Posterior cingulate gyrus (tissue), 11 donors: Measurements from ENCODE around the gene CTCF.
A peak's percentile ranks its signal among the peaks of the same experiment; 100 is the strongest.

Experiments
- DNase-seq, 10 donors: peaks; one replicate each; pipeline versions ENCODE4 v3.0.0 to v3.0.0-alpha.2; 2020 to 2021; ENCODE audit warnings: mixed read lengths in 3 of 10
- intact Hi-C: fragments of 100-400 bp; cut with DNase I; formaldehyde crosslinking; loops from one replicate; pipeline ENCODE4 v1.15.1; 2023

CTCF gene

DNA sequence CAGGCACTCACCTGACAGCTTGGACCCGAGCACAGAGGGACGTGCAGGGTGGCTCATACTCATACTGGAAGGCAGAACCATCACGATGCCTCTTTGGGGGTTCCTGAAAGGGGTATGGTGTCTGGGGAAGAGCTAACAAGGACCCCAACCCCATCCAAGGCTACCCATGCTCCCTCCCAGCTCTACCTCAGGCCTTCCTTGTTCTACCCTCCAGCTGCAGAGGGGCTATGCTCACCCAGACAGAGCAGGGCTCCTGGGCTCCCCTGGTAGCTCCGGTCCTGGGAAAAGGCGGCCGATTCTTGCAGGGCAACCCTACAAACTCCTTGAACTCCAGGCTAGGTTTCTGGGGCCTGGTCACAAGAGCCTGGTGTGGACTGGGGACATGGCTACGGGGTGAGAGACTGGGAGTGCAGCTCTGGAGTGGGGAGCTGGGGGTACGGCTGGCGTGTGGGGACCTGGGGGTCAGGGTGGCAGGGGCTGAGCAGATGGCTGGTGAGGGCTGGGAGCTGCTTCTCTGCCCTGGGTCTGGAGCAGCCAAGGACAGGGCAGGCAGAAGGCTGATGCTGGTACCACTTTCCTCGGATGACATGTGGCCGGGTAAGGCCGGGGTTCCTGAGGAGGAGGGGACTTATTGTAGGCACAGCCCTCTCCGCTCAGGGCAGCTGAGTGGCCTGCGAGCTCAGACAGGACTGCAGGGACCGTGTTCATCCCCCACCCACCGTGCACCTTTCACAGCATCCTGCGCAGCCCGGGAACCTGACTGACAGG lies 95.6 kb downstream of the CTCF start:
- intact Hi-C loops = no loop called here
- DNase-seq = peak in 1 of 10 donors; percentile 61

DNA sequence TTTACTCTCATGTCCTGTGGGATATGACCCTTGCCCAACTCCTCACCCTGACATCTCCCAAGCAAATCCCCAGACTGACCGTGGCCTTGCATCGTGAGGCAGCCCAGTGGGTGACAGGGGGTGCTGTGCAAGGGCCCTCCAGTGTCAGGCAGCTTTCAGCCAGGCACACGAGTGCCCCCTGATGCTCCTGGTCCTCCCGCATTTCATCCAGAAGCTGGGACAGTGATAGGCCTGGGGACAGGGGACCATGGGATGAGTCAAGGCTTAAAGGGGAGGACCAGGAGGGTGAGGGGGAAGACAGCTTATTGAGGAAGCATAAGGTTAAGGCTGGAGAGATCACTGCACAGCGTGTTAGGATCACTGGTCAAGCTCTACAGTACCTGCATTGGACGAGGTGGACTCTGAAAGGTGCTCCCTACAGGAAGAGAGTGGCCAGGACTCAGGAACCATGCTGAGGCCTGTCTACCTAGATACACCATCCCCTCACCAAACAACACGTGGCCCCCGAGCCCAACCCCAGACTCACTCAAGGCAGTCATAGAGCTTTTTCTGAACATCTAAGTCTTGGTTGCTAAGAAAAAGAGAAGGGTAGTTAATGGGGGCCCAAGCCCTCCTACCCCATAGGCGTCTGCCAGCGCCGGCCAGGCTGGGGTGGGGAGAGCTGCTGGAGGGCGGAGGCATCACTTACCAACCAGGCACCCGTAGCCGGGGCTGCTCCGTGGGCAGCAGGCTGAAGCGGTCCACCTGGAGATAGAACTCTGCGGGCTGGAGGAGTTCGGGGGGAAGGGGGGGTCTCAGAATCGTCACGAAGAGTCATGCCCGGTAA lies 96.7 kb downstream of the CTCF start:
- intact Hi-C loops = no loop called here
- DNase-seq = peak in 1 of 10 donors; percentile 78

DNA sequence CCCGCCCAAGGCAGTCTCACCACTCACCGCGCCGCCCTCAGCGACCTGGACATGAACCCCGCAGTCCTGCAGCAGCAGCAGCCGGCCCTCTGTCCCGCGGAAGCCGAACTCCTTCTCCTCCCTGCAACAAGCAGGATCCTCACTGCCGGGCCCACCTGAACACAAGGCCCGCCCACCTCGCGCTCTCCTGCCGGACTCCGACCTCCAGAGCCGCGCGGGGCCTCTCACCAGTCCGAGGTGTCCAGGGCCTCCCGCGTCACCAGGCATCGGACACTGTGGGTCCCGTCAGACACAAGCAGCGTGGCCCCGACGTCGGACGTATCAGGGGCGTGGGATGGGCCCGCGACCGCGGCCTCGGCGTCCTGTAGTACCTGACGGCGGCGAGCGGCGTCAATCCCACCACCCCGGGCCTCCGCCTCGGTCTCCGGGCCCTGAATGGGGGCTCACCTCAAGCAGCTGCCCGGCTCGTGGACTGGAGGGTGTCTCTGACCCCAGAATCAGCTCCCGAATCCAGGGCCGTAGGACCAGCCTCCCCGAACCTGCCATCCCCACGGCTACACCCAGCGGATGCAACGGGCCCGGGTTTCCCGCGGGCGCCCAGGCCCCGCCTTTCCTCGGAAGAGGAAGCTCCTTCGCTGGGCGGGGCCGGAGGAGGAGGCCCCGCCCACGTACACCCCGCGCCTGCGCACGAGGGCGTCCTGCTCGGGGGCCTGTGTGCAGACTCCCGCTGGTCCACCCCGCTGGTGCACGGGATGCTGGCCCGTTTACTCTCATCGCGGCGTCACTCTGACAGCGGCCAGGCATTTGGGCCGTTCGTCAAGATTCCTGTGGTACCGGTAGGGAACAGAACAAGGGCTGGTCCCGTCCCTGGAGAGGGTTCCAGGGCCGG lies 97.6 kb downstream of the CTCF start, which contains the start of gene ACD:
ACD (minus strand) TSS at position 586 of the 889 bp plus-strand sequence; CDS start at position 546, 40 bp downstream.
- intact Hi-C loops = loop anchor here (1.0 to 10.0 kb wide), 2 partner anchors 98 to 185 kb away; partner anchors contain the start of genes CENPT, CTCF, NUTF2 and THAP11
- DNase-seq = peak; percentile 85 to 99 (median 92)

DNA sequence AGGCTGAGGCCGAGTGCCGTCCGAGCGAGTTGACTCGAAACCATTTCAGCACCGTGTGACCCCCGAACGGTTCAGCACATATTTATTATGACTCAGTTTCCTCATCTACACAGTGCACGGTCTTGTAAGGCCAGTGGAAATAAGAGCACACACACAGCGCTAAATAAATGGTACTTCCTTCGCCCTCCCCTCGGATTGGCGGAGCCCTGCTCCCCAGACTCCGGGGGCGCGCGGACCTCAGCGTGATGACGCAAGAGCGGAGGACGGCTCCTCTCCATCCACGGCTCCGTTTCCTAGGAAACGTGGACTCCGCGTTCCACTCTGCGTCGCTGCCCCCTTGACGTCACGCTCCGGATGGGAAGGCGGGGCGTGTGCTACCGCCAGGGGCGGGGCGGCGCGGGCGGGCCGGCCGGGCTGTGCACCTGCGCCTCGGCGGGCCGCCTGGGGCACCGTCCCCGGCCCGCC lies 98.3 kb downstream of the CTCF start, which contains the start of gene PARD6A:
PARD6A (plus strand) TSS at position 397 of the 465 bp plus-strand sequence. CDS start 79 bp downstream, outside the sequence.
- intact Hi-C loops = loop anchor here (1.0 to 10.0 kb wide), 2 partner anchors 98 to 184 kb away; partner anchors contain the start of genes CENPT, CTCF, NUTF2 and THAP11
- peak; percentile 86 to 100 (median 97) for DNase-seq

DNA sequence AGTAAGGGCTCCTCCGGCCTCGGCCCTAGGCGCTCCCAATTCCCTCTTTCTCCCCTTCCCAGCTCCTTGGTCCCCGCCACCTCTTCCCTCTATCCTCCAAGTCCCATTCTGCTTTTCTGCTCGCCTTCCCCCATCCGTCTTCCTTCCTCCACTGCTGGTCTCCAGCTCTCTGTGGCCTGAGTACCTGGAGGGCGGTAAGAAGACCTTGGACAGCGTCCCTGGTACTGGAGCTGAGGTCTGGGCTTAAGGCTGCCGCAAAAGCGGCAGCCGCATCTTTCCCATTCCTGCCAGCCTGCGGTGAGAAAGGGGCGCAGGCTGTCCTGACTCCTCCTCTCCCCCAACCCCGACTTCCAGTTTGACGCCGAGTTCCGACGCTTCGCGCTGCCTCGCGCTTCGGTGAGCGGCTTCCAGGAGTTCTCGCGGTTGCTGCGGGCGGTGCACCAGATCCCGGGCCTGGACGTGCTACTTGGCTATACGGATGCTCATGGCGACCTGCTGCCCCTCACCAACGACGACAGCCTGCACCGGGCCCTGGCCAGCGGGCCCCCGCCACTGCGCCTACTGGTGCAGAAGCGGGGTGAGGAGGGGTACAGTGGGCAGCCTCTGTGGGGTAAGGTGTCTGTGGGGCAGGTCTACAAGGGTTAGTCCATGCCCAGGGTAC lies 98.9 kb downstream of the CTCF start:
- peak in 1 of 10 donors; percentile 85 for DNase-seq
- intact Hi-C loops = loop anchor here (10.0 kb wide), 1 partner anchor 184 kb away; the partner anchor contains the start of genes CENPT, NUTF2 and THAP11

DNA sequence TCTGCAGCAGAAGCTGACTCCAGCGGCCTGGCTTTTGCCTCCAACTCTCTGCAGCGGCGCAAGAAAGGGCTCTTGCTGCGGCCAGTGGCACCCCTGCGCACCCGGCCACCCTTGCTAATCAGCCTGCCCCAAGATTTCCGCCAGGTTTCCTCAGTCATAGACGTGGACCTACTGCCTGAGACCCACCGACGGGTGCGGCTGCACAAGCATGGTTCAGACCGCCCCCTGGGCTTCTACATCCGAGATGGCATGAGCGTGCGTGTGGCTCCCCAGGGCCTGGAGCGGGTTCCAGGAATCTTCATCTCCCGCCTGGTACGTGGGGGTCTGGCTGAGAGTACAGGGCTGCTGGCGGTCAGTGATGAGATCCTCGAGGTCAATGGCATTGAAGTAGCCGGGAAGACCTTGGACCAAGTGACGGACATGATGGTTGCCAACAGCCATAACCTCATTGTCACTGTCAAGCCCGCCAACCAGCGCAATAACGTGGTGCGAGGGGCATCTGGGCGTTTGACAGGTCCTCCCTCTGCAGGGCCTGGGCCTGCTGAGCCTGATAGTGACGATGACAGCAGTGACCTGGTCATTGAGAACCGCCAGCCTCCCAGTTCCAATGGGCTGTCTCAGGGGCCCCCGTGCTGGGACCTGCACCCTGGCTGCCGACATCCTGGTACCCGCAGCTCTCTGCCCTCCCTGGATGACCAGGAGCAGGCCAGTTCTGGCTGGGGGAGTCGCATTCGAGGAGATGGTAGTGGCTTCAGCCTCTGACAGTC lies 99.7 kb downstream of the CTCF start:
- peak in 1 of 10 donors; percentile 75 for DNase-seq
- intact Hi-C loops = loop anchor here (10.0 kb wide), 1 partner anchor 183 kb away; the partner anchor contains the start of genes CENPT, NUTF2 and THAP11

DNA sequence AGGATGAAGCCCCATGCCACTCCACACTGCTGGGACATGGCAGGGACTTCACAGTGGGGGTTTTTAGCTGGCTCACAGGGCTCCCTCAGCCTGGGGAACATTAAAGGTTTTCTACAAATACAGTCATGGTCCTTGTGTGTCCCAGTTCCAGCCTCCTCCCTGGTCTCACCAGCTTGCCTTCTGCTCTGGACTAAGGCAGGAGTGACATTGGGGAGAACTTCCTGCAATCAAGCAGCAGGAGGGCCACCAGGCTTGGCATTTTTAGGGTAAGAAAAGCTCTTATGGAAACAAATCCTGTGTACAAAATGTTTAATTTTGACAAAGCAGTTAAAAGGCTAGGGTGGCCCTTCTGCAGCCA lies 100.3 kb downstream of the CTCF start:
- intact Hi-C loops = loop anchor here (10.0 kb wide), 1 partner anchor 182 kb away; the partner anchor contains the start of genes CENPT, NUTF2 and THAP11
- no peak for DNase-seq

DNA sequence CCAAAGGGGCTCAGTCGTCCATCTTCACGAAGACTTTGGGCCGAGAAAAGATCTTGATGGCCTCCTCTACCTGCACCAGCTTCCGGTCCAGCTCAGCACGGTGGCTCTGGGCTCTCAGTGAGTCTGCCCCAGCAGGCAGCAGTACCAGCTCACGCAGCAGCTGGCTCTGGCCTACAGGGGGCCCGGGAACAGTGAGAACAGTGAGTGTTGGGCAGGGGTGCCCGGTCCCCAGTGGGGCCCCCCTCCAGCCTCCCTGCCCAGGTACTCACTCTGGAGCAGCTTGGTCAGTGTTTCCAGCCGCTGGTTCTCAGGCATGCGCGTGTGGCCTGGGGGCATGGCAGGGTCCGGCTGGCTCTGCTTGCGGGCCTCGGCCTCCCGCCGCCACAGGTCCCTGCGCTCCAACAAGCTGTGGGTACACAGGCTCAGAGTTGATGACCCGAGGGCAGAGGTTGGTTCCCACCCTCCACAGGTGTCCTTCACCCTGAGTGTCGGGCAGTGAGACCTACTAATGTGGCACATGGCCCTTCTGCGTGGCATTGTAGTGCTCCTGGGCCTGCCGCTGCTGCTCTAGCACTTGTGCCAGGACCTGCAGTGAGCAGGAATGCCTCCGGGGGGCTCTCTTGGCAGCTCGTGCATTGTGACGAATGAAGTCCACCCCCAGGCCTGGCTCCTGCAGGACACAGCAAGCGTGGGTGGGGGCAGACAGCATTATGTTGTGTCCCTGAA lies 101.0 kb downstream of the CTCF start:
- peak in 3 of 10 donors; percentile 56 to 92 (median 85) for DNase-seq
- intact Hi-C loops = loop anchor here (10.0 kb wide), 1 partner anchor 181 kb away; the partner anchor contains the start of genes CENPT, NUTF2 and THAP11

DNA sequence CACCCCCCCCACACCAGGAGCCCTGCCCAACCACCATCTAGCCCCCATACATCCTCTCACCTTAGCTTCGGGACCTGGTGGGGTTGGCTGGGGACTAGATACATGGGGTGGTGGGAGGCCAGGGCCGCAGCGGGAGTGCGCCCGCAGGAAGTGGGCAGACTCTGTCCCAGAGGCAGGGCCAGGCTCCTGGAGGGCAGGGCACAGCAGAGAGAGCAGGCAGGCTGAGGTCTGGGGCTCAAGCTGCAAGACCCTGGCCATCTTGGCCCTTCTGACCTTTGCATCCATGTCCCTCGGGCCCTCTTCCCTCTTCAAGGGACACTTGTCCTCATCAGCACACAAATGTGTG lies 101.5 kb downstream of the CTCF start:
- no peak for DNase-seq
- intact Hi-C loops = loop anchor here (10.0 kb wide), 1 partner anchor 181 kb away; the partner anchor contains the start of genes CENPT, NUTF2 and THAP11

DNA sequence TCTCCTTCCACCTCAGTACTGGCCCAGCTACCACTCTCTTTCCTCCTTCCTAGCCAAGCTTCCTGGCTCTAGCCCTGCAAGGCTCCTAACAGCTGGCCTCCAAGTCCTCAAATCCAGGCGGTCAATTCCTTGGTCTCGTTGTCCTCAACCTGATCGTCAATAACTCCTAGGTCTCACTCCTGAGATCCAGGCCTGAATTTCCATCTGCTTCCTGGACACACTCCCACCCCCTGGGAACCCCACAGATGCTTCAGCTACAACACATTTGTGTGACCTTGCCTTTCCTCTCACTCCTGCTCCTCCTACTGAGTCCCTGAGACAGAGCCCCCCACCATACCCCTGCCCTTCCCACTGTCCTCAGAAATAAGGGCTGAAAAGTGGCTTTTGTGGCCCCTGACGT lies 101.9 kb downstream of the CTCF start:
- no peak for DNase-seq
- intact Hi-C loops = loop anchor here (10.0 kb wide), 1 partner anchor 181 kb away; the partner anchor contains the start of genes CENPT, NUTF2 and THAP11

DNA sequence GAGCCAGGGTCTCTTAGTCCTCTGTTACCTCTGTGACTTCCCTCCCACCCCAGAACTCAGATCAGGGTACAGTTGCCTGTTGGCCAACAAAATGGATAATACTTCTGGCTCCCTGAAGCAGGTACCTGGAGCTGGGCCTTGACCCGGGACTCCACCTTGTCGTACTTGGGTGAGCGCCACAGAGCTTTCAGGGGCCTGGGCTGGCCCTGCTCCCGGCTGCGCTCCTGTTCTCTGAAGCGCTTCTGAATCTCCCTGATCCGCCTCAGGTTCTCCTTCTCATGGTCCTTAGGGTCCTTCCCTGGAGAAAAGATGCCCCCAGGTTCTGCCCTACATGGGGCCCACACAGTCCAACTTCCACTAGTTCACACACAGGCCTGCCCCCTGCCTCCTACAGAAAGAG lies 102.5 kb downstream of the CTCF start:
- intact Hi-C loops = loop anchor here (5.0 to 10.0 kb wide), 2 partner anchors 57 to 180 kb away; partner anchors contain the start of genes CENPT, NUTF2 and THAP11
- DNase-seq = no peak

DNA sequence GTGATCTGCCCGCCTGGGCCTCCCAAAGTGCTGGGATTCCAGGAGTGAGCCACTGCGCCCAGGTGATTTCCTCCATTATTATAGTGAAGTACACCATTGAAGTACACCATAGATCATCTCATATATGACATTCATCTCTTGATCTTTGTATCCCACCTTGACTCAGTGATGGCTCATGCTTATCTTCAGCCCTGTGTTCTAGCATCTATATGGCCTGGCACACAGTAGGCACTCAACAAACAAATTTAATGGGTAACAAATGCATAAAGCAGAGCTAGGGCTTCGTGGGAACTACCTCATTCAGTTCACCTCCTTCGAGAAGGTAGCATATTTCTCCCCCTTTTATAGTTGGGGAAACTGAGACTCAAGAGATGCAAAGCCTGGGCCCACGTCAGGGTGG lies 103.3 kb downstream of the CTCF start:
- intact Hi-C loops = loop anchor here (5.0 to 10.0 kb wide), 2 partner anchors 57 to 179 kb away; partner anchors contain the start of genes CENPT, NUTF2 and THAP11

DNA sequence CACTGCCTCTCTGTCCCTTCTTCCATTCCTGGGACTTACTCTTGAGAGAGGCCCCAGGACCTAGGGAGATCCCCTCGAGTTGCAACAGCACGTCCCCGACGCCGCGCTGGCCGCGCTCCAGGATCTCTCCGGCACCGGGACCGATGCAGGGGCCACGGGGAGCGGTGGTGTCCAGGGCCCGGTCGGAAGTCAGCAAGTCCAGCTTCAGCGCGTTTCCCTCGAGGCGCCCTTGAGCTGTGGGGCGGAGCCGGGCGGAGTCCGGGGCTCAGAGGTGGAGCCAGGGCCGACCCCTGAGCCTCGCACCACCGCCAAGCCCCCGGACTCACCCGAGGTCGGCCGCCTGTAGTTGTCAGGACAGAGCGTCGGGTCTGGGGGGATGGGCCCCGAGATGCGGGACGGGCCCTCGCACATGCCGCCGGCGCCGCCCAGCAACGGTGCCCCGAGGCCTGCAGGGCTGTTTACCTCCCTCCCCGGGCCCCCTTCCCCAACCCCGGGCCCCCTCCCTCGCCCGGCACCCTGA lies 103.8 kb downstream of the CTCF start:
- intact Hi-C loops = loop anchor here (5.0 to 10.0 kb wide), 2 partner anchors 56 to 179 kb away; partner anchors contain the start of genes CENPT, NUTF2 and THAP11
- no peak for DNase-seq

More for the DNA sequence above, 103.3 kb downstream of the CTCF start:
- DNase-seq = no peak

DNA sequence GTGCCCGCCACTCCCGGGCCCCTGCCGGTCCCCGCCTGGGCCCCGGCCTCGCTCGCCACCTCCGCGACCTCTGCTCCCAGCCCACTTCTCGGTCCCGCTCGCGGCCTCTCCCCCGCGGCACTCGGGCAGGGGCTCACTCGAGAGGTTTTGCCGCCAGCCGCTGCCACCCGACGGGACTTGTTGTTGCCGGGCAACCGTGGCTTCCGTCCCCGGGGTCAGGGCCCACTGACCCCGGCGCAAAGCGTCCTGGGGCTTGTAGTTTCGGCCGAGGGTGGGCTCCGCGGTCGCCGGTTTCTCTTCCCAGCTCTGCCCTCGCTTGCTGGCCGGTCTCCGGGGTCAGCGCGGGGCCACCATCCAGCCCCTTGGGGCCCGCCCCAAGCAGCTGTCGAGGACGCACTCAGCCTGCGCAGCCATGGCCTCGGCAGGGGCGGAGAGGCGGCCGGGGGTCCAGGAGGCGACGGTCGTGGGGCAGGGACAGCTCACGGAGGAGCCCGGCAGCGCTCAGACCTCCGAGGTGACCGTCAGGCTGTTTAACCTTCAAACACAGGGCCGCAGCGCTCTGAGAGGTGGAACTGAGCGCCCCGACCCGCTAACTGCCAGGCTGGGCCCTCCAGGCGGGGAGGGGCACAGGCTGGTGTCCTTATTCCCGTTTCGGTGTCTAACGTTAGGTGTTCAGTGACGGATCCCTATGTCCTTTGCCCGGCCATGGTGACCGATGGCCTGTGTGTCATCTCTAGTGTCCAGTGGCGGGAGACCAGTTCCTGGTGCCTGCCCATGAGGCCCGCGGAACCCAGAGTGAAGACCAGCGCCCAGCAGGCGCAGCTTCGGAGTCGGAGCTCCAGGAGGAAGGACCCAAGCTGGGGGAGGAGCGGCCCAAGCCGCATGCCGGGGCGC lies 104.5 kb downstream of the CTCF start, which contains the start of the genes C16orf86 and ENKD1:
C16orf86 (plus strand) TSS at position 256 of the 894 bp plus-strand sequence; CDS start at position 413, 157 bp downstream.
ENKD1 (minus strand) TSS at position 192 of the 894 bp plus-strand sequence. CDS start 308 bp downstream, outside the sequence.
- intact Hi-C loops = loop anchor here (1.0 to 10.0 kb wide), 3 partner anchors 55 to 178 kb away; partner anchors contain the start of genes CENPT, NUTF2 and THAP11
- peak; percentile 70 to 98 (median 84) for DNase-seq

DNA sequence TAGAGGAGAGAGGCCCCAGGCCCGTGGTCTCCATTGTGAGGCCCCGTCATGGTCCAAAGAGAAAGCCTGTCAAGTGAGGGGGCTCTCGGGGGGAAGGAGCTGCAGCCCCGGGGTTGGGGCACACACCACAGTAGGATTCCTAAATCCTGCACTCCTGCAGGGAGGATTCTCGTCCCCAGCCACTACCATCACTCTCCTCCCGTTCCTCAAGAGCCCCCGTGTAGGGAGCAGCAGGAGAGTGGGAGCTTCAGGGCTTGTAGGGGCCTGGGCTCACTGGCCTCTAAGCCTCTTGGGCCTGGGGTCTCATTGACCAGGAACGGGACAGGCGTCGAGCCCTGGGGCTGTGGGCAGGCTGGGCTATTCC lies 105.1 kb downstream of the CTCF start:
- intact Hi-C loops = loop anchor here (1.0 to 10.0 kb wide), 3 partner anchors 55 to 177 kb away; partner anchors contain the start of genes CENPT, NUTF2 and THAP11
- no peak for DNase-seq
